Nephron progenitor cell (in vitro differentiated cells): Measurements from ENCODE around the gene C1QTNF1.

Source experiments
- DNase-seq: peaks from one replicate; pipeline ENCODE4 v3.0.0; 2021
- H3K27ac Mint-ChIP-seq: 2 replicates; pipeline ENCODE4 v1.8.0; 2021; ENCODE audit warnings: mild to moderate bottlenecking, moderate library complexity, mixed read lengths
- H3K27me3 Mint-ChIP-seq: 2 replicates; pipeline ENCODE4 v1.8.0; 2021; ENCODE audit warnings: mild to moderate bottlenecking, low read depth, mixed read lengths; ENCODE audit not compliant: poor library complexity
- H3K36me3 Mint-ChIP-seq: 2 replicates; pipeline ENCODE4 v1.8.0; 2021; ENCODE audit warnings: low read depth, mixed read lengths
- H3K4me1 Mint-ChIP-seq: 2 replicates; pipeline ENCODE4 v1.8.0; 2021; ENCODE audit warnings: mixed read lengths
- H3K4me3 Mint-ChIP-seq: 2 replicates; pipeline ENCODE4 v1.8.0; 2021; ENCODE audit warnings: mild to moderate bottlenecking, moderate library complexity, mixed read lengths
- H3K9me3 Mint-ChIP-seq: 2 replicates; pipeline ENCODE4 v1.8.0; 2021; ENCODE audit warnings: mild to moderate bottlenecking, moderate library complexity, mixed read lengths
- TF ChIP-seq, protein P1 (sequence below): fragments of 200-600 bp; sonication (generic); IDR thresholded peaks from 2 replicates; pipeline ENCODE4 v1.5.0; 2021; ENCODE audit warnings: antibody characterized with exemption

The C1QTNF1 gene

DNA sequence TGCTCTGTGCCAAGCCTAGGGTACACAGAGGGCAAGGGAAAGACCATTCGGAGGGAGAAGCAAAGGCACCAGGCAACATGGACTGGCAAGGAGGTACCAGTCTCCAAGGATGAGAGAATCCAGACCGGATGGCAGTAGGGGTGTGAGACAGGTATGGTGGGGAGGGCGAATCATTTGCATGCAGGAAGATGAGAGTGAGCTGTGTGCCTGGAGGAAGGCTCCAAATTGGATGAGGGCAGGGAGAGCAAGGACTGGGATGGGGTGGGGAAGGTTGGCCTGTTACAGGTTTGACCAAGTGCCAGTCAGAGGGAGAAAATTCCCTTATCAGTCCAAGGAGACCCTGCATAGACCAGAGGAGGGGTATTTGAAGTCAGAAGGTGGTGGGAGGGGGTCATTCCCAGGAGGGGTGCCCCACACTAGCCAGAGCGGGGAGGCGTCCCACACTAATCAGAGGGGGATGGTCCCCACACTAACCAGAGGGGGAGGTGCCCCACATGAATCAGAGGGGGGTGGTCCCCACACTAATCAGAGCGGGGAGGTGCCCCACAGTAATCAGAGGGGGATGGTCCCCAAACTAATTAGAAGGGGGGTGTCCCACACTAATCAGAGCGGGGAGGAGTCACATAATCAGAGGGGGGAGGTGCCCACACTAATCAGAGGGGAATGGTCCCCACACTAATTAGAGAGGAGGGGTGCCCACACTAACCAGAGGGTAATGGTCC, 15.1 kb upstream of the C1QTNF1 start:
- TF ChIP-seq, protein P1, sequence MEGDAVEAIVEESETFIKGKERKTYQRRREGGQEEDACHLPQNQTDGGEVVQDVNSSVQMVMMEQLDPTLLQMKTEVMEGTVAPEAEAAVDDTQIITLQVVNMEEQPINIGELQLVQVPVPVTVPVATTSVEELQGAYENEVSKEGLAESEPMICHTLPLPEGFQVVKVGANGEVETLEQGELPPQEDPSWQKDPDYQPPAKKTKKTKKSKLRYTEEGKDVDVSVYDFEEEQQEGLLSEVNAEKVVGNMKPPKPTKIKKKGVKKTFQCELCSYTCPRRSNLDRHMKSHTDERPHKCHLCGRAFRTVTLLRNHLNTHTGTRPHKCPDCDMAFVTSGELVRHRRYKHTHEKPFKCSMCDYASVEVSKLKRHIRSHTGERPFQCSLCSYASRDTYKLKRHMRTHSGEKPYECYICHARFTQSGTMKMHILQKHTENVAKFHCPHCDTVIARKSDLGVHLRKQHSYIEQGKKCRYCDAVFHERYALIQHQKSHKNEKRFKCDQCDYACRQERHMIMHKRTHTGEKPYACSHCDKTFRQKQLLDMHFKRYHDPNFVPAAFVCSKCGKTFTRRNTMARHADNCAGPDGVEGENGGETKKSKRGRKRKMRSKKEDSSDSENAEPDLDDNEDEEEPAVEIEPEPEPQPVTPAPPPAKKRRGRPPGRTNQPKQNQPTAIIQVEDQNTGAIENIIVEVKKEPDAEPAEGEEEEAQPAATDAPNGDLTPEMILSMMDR = no peak
- Mint-ChIP-seq H3K36me3 (peaks cover 5% of the 10 kb centered on the region), H3K27me3 (peaks cover 16% of the 10 kb centered on the region), H3K9me3 (peaks cover 31% of the 10 kb centered on the region), H3K4me1 (peaks cover 50% of the 10 kb centered on the region), H3K4me3 (peak overlapping the region; percentile 97), H3K27ac (peak overlapping the region; percentile 81)
- DNase-seq = no peak

DNA sequence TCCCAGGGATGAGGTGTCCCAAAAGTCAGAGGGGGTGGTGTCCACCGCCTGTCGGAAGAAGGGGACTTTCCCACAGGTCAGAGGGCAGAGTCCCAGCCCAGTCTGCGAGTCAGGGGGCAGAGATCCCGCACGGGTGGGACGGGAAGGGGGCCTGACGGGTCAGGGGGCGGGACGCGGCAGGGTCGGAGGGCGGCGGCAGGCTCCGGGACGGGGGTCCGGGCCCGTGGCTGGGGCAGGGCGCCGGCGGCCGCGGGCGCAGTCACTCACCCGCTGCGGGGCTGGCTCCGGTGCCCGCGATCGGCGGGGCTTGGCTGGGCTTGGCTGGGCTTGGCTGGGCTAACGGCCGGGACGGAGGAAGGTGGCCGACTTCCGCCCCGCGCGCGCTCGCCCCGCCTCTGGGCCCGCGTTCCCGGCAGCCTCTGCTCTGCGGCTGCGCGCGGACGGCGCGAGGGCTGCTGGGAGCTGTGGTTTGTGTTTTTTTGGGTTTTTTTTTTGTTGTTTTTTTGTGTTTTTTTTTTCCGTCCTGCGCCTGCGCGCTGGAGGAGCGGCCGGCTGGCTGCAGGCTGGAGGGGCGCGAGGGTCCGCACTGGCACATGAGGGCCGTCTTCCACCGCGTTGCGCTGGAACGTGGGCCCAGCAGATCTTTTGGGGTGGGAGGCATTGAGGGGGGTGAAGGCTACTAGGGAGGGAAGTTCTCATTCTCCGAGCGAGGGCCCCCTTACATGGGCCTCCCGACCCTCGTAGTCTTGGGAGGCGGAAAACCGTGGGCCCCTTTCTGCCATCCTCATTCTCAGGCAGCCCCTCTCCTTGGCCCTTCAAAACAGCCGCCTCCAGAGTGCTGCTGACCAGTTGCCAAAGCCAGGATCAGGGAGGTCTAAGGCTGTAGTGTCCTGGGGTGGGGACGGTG, 14.3 kb upstream of the C1QTNF1 start, which contains the start of gene CANT1:
CANT1 (minus strand) TSS at position 368 of the 907 bp plus-strand sequence. CDS start 12,142 bp downstream, outside the sequence.
- peaks cover 39% of the 10 kb centered on the region for H3K9me3 Mint-ChIP-seq
- H3K4me3 Mint-ChIP-seq = peak within 1 kb of the TSS; percentile 97
- H3K4me1 Mint-ChIP-seq = peaks cover 50% of the 10 kb centered on the region
- H3K36me3 Mint-ChIP-seq = peaks cover 5% of the 10 kb centered on the region
- H3K27ac Mint-ChIP-seq = peak within 1 kb of the TSS; percentile 81
- TF ChIP-seq, protein P1 = no peak
- peak; percentile 91 for DNase-seq
- H3K27me3 Mint-ChIP-seq = peaks cover 20% of the 10 kb centered on the region

DNA sequence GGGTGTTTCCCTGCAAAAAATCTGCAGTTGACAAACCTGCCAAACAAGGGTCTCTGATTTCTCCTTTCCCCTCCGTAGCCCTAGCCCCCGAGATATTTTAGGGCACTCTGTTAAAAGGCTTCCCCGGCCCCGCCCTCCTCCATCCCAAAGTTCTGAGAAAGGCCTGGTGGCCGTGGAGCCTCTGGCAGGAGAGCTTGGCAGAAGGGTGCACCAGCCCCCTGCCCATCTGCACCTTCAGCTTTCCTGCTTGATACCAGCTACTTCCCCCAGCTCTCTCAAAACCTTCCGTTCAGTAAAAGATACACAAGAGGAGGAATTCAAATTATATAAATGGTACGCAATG, 13.7 kb upstream of the C1QTNF1 start:
- TF ChIP-seq, protein P1 = no peak

DNA sequence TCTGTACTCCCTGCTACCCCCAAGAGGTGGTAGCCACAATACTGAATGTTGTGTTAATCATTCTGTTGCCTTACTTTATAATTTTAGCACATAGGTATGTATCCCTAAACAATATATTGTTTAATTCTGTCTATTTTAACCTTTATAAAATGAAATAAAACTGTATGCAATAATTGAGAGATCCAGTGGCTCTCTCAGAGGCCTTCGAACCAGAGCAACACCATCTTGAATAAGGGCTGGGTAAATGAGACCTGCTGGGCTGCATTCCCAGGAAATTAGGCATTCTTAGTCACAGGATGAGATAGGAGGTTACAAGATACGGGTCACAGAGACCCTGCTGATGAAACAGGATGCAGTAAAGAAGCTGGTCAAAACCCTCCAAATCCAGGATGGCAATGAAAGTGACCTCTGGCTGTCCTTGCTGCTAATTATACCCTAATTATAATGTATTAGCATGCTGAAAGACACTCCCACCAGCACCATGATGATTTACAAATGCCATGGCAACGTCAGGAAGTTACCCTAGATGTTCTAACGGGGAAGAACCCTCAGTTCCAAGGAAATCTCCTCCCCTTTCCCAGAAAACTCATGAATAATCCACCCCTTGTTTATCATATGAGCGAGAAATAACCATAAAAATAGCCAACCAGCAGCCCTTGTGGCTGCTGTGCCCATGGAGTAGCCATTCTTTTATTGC, 12.4 kb upstream of the C1QTNF1 start:
- H3K4me1 Mint-ChIP-seq = peaks cover 40% of the 10 kb centered on the region
- DNase-seq = no peak
- TF ChIP-seq, protein P1 = no peak
- H3K36me3 Mint-ChIP-seq = peaks cover 5% of the 10 kb centered on the region
- peaks cover 23% of the 10 kb centered on the region for H3K27me3 Mint-ChIP-seq
- H3K9me3 Mint-ChIP-seq = peaks cover 53% of the 10 kb centered on the region
- H3K4me3 Mint-ChIP-seq = no peak overlapping the region
- H3K27ac Mint-ChIP-seq = no peak overlapping the region

More for the DNA sequence above, 13.7 kb upstream of the C1QTNF1 start:
- H3K4me1 Mint-ChIP-seq = peaks cover 50% of the 10 kb centered on the region
- no peak for DNase-seq
- H3K4me3 Mint-ChIP-seq = peak overlapping the region; percentile 97
- peaks cover 20% of the 10 kb centered on the region for H3K27me3 Mint-ChIP-seq
- H3K36me3 Mint-ChIP-seq = peaks cover 5% of the 10 kb centered on the region
- H3K9me3 Mint-ChIP-seq = peaks cover 45% of the 10 kb centered on the region
- no peak overlapping the region for H3K27ac Mint-ChIP-seq

DNA sequence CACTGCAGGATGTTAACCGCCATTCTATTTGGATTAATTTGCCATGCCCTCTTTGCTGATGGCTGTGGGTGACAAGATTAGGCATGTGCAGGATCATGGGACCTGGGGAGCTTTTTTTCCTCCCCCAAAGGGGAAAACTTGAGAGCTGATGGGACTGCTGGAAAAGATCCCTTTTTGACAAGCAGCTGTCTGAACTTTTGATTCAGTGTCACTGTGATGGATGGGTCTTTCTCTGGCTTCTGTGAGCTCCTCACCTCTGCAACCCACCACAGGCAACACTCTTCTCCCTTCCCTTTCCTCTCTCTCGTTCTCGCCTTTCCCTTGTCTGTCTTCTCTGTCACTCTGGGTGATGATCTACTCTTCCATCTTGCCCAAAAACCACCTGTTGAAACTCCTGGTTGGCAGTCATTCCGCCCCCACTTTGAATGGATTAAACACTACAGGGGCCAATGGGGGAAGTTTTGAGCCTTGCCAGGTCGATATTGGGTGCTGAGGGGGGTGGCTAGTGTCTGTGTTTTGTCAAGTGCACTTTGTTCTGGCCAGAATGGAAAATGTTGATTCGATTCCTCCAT, 11.3 kb upstream of the C1QTNF1 start:
- no peak overlapping the region for H3K4me3 Mint-ChIP-seq
- DNase-seq = no peak
- peaks cover 62% of the 10 kb centered on the region for H3K9me3 Mint-ChIP-seq
- H3K36me3 Mint-ChIP-seq = no peaks in the 10 kb centered on the region
- TF ChIP-seq, protein P1 = no peak
- H3K27me3 Mint-ChIP-seq = peaks cover 28% of the 10 kb centered on the region
- peaks cover 30% of the 10 kb centered on the region for H3K4me1 Mint-ChIP-seq
- no peak overlapping the region for H3K27ac Mint-ChIP-seq
